Measurements from ENCODE around the gene SERPINA1. TPM values are rescaled to one million over a fixed set of nuclear protein-coding genes. Genes with fewer than 3 reads are reported as not detected.
"Not testable (repeated sequence)": the region's sequence is repeated elsewhere in the genome, so short reads cannot be mapped to it uniquely, and the experiment has no call there.

SERPINA1 gene
- total RNA-seq, 2 donors from 2014 or later: 0.38 TPM; not detected in 1

GRCh38 chr14:94349276-94349675 is 39.1 kb downstream of the SERPINA1 start:
- H3K27ac Mint-ChIP-seq: no peak overlapping the region
- no peaks in the 10 kb centered on the region for H3K9me3 Mint-ChIP-seq
- DNase-seq (ENCODE audit: low spot score) (no peak), ATAC-seq (no peak)
- peaks cover 0 to 2% of the 10 kb centered on the region in 2 donors for H3K4me1 Mint-ChIP-seq (ENCODE audit: low read depth in 2 of 2)
- H3K4me3 Mint-ChIP-seq: no peak overlapping the region
- H3K27me3 Mint-ChIP-seq: peaks cover 0 to 25% of the 10 kb centered on the region in 2 donors
- no peaks in the 10 kb centered on the region for H3K36me3 Mint-ChIP-seq

GRCh38 chr14:94348836-94349235 is 39.6 kb downstream of the SERPINA1 start:
- no peak overlapping the region for H3K4me3 Mint-ChIP-seq
- no peaks in the 10 kb centered on the region for H3K36me3 Mint-ChIP-seq
- peaks cover 0 to 2% of the 10 kb centered on the region in 2 donors for H3K4me1 Mint-ChIP-seq (ENCODE audit: low read depth in 2 of 2)
- no peaks in the 10 kb centered on the region for H3K9me3 Mint-ChIP-seq
- H3K27me3 Mint-ChIP-seq: peaks cover 0 to 28% of the 10 kb centered on the region in 2 donors
- no peak for DNase-seq (ENCODE audit: low spot score)
- ATAC-seq: no peak
- H3K27ac Mint-ChIP-seq: no peak overlapping the region

GRCh38 chr14:94346841-94347240 is 41.6 kb downstream of the SERPINA1 start:
- Mint-ChIP-seq H3K27me3 (peaks cover 4 to 27% of the 10 kb centered on the region in 2 donors), H3K36me3 (no peaks in the 10 kb centered on the region), H3K27ac (no peak overlapping the region), H3K9me3 (no peaks in the 10 kb centered on the region), H3K4me1 (ENCODE audit: low read depth in 2 of 2) (peaks cover 0 to 2% of the 10 kb centered on the region in 2 donors), H3K4me3 (no peak overlapping the region)
- no peak for DNase-seq (ENCODE audit: low spot score)
- ATAC-seq: no peak

GRCh38 chr14:94346065-94346786 is 42.2 kb downstream of the SERPINA1 start:
- ATAC-seq: peak; percentile 53 to 56
- H3K4me1 Mint-ChIP-seq (ENCODE audit: low read depth in 2 of 2); H3K36me3 Mint-ChIP-seq; H3K9me3 Mint-ChIP-seq; H3K4me3 Mint-ChIP-seq; DNase-seq (ENCODE audit: low spot score); H3K27ac Mint-ChIP-seq: not testable (repeated sequence)
- peaks cover 10 to 27% of the 10 kb centered on the region in 2 donors for H3K27me3 Mint-ChIP-seq

GRCh38 chr14:94345344-94346064 is 42.9 kb downstream of the SERPINA1 start:
- ATAC-seq (no peak), DNase-seq (ENCODE audit: low spot score) (no peak)
- Mint-ChIP-seq H3K4me3 (no peak overlapping the region), H3K9me3 (peaks cover 4% of the 10 kb centered on the region), H3K27me3 (peaks cover 17 to 31% of the 10 kb centered on the region in 2 donors), H3K27ac (no peak overlapping the region), H3K36me3 (peaks cover 4% of the 10 kb centered on the region), H3K4me1 (ENCODE audit: low read depth in 2 of 2) (peaks cover 0 to 4% of the 10 kb centered on the region in 2 donors)

DNA sequence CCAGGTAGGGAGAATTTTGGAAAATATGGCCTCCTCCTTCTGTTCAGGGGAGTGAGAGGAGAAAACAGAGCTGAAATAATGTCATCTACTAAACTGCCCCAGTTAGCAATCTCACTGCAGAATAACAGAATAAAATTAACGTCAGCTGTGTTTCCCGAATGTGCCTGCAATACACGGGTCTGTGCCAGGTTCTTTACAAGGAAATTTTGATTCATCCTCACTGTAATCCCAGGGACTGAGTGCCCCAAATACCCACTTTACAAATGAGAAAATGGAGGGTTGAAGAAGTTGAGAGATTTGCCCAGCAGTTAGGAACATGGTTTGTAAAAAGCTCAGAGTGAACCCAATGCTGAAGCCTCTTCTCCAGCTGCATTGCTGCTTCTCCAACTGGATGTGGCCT is 44.0 kb downstream of the SERPINA1 start:
- H3K36me3 Mint-ChIP-seq: peaks cover 4% of the 10 kb centered on the region
- H3K4me3 Mint-ChIP-seq: no peak overlapping the region
- ATAC-seq: no peak
- peaks cover 23 to 27% of the 10 kb centered on the region in 2 donors for H3K27me3 Mint-ChIP-seq
- H3K9me3 Mint-ChIP-seq: peaks cover 6% of the 10 kb centered on the region
- H3K27ac Mint-ChIP-seq: no peak overlapping the region
- peaks cover 0 to 4% of the 10 kb centered on the region in 2 donors for H3K4me1 Mint-ChIP-seq (ENCODE audit: low read depth in 2 of 2)
- no peak for DNase-seq (ENCODE audit: low spot score)

- Mint-ChIP-seq H3K27me3 (peaks cover 26 to 30% of the 10 kb centered on the region in 2 donors), H3K9me3 (peaks cover 10% of the 10 kb centered on the region), H3K4me3 (no peak overlapping the region), H3K4me1 (ENCODE audit: low read depth in 2 of 2) (peaks cover 0 to 2% of the 10 kb centered on the region in 2 donors), H3K36me3 (peaks cover 4% of the 10 kb centered on the region), H3K27ac (no peak overlapping the region)
- no peak for DNase-seq (ENCODE audit: low spot score)
- ATAC-seq: no peak
Observed at GRCh38 chr14:94343238-94344005, 45.0 kb downstream of the SERPINA1 start.

GRCh38 chr14:94342334-94342934 is 46.0 kb downstream of the SERPINA1 start:
- peaks cover 4% of the 10 kb centered on the region for H3K36me3 Mint-ChIP-seq
- DNase-seq (ENCODE audit: low spot score) (no peak), ATAC-seq (no peak)
- H3K4me3 Mint-ChIP-seq: no peak overlapping the region
- H3K4me1 Mint-ChIP-seq (ENCODE audit: low read depth in 2 of 2): peaks cover 0 to 2% of the 10 kb centered on the region in 2 donors
- no peak overlapping the region for H3K27ac Mint-ChIP-seq
- H3K9me3 Mint-ChIP-seq: peaks cover 10% of the 10 kb centered on the region
- peaks cover 26 to 30% of the 10 kb centered on the region in 2 donors for H3K27me3 Mint-ChIP-seq

DNA sequence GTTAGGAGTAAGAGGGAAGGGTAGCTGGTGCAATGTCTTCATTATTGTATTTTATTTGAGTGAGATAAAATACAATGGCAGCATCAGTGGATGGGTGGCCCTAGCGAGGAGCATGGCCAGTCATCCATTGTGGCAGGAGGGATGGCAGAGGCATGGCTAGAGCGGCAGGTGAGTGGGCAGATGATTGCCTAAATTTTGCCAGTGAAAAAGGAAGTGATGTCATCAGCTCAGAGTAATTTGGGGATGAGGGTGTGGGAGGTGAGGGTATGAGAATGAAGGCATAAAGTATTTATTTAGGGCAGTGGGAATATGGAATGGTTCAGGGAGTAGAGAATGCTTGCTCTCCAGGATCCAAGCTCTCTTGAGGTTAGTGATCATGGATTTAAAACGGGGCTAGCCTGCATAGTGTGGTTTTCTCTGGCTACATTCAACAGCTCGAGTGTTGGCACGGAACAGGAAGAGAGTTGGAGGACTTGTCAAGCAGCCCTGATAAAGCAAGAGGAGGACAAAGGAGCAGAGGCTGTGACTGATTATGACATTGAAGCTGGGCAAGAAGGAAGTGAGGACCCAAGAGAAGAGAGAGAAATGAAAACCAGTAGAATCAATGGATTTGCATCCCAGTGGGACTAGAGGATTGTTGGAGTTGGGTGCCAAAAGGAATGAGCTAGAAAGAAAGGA is 46.6 kb downstream of the SERPINA1 start:
- Mint-ChIP-seq H3K4me1 (ENCODE audit: low read depth in 2 of 2) (peaks cover 0 to 2% of the 10 kb centered on the region in 2 donors), H3K27me3 (peaks cover 26 to 30% of the 10 kb centered on the region in 2 donors), H3K9me3 (peaks cover 10% of the 10 kb centered on the region), H3K36me3 (peaks cover 4% of the 10 kb centered on the region), H3K27ac (no peak overlapping the region), H3K4me3 (no peak overlapping the region)
- ATAC-seq (no peak), DNase-seq (ENCODE audit: low spot score) (no peak)

GRCh38 chr14:94340533-94340932 is 47.9 kb downstream of the SERPINA1 start:
- H3K9me3 Mint-ChIP-seq: peaks cover 10% of the 10 kb centered on the region
- no peak for ATAC-seq
- peaks cover 26 to 35% of the 10 kb centered on the region in 2 donors for H3K27me3 Mint-ChIP-seq
- H3K4me1 Mint-ChIP-seq (ENCODE audit: low read depth in 2 of 2): peaks cover 0 to 2% of the 10 kb centered on the region in 2 donors
- H3K4me3 Mint-ChIP-seq: no peak overlapping the region
- no peak overlapping the region for H3K27ac Mint-ChIP-seq
- peaks cover 4% of the 10 kb centered on the region for H3K36me3 Mint-ChIP-seq
- DNase-seq (ENCODE audit: low spot score): no peak

GRCh38 chr14:94338023-94338422 is 50.4 kb downstream of the SERPINA1 start:
- no peak for ATAC-seq
- no peak for DNase-seq (ENCODE audit: low spot score)
- H3K36me3 Mint-ChIP-seq: peaks cover 4% of the 10 kb centered on the region
- H3K4me1 Mint-ChIP-seq (ENCODE audit: low read depth in 2 of 2): peaks cover 0 to 2% of the 10 kb centered on the region in 2 donors
- H3K27ac Mint-ChIP-seq: no peak overlapping the region
- peaks cover 26 to 57% of the 10 kb centered on the region in 2 donors for H3K27me3 Mint-ChIP-seq
- H3K4me3 Mint-ChIP-seq: no peak overlapping the region
- H3K9me3 Mint-ChIP-seq: peaks cover 10% of the 10 kb centered on the region

GRCh38 chr14:94337274-94337673 is 51.1 kb downstream of the SERPINA1 start:
- peaks cover 29 to 57% of the 10 kb centered on the region in 2 donors for H3K27me3 Mint-ChIP-seq
- H3K4me1 Mint-ChIP-seq (ENCODE audit: low read depth in 2 of 2): peaks cover 0 to 2% of the 10 kb centered on the region in 2 donors
- H3K9me3 Mint-ChIP-seq: peaks cover 10% of the 10 kb centered on the region
- ATAC-seq (no peak), DNase-seq (ENCODE audit: low spot score) (no peak)
- H3K27ac Mint-ChIP-seq: no peak overlapping the region
- no peak overlapping the region for H3K4me3 Mint-ChIP-seq
- H3K36me3 Mint-ChIP-seq: peaks cover 4% of the 10 kb centered on the region

GRCh38 chr14:94334872-94335271 is 53.5 kb downstream of the SERPINA1 start:
- H3K4me3 Mint-ChIP-seq: no peak overlapping the region
- peaks cover 3% of the 10 kb centered on the region for H3K9me3 Mint-ChIP-seq
- ATAC-seq: no peak
- H3K36me3 Mint-ChIP-seq: no peaks in the 10 kb centered on the region
- H3K27ac Mint-ChIP-seq: no peak overlapping the region
- H3K4me1 Mint-ChIP-seq (ENCODE audit: low read depth in 2 of 2): no peaks in the 10 kb centered on the region
- H3K27me3 Mint-ChIP-seq: peaks cover 11 to 34% of the 10 kb centered on the region in 2 donors
- DNase-seq (ENCODE audit: low spot score): no peak
